Endothelial cell of umbilical vein (primary cell): Measurements from ENCODE around the gene MED27. TPM values are rescaled to one million over a fixed set of nuclear protein-coding genes. Genes with fewer than 3 reads are reported as not detected.

Experiments
- BruUV-seq: library from RNA; stranded (reverse); fragments of 400-500 nt; replicated peaks from 2 replicates; lab custom pipeline; 2021; lab: Mats Ljungman, UMichigan
- CTCF ChIA-PET: fragments of 300-600, 350-600 bp; sonication (Branson Sonifier 250); formaldehyde crosslinking; loops from one replicate; lab custom pipeline; 2021; ENCODE audit warnings: antibody characterized with exemption, inconsistent platforms; lab: Charles Lee
- POLR2A ChIA-PET: fragments of 300-600, 350-600 bp; sonication (Branson Sonifier 250); formaldehyde crosslinking; loops from one replicate; lab custom pipeline; 2021; ENCODE audit warnings: antibody characterized with exemption, inconsistent platforms; lab: Charles Lee
- DNase-seq: peaks from one replicate; pipeline ENCODE4 v3.0.0-alpha.2; 2011; ENCODE audit warnings: low read depth, low spot score
- FAIRE-seq: peaks from 2 replicates; lab custom pipeline; 2011; peaks lifted over from hg19 to GRCh38; lab: Jason Lieb, UNC
- H2AFZ ChIP-seq: 2 replicates; pipeline ENCODE4 v1.6.0; 2012; ENCODE audit warnings: low read depth, low read length, control low read depth, inconsistent platforms
- H3K27ac ChIP-seq: 2 replicates; pipeline ENCODE4 v1.5.1; 2011; ENCODE audit warnings: low read depth, mild to moderate bottlenecking, control low read depth, low read length, moderate library complexity; ENCODE audit not compliant: insufficient read depth
- H3K27me3 ChIP-seq, 2 experiments: 2 replicates each; pipeline versions ENCODE4 v1.6.0 to v1.6.1; 2011; ENCODE audit warnings: low read length in 2 of 2, mixed read lengths in 1 of 2; ENCODE audit not compliant: control insufficient read depth in 2 of 2, insufficient read depth in 2 of 2
- H3K36me3 ChIP-seq, 2 experiments: 2 replicates in 1 of 2; 3 replicates in 1 of 2; pipeline ENCODE4 v1.5.1; 2011; ENCODE audit warnings: low read length in 2 of 2, mild to moderate bottlenecking in 1 of 2, moderate library complexity in 1 of 2; ENCODE audit not compliant: control insufficient read depth in 2 of 2, insufficient read depth in 2 of 2; ENCODE audit errors: extremely low read depth in 1 of 2
- H3K4me1 ChIP-seq: 3 replicates; pipeline ENCODE4 v1.5.1; 2011; ENCODE audit warnings: mild to moderate bottlenecking, low read length; ENCODE audit not compliant: control insufficient read depth, insufficient read depth; ENCODE audit errors: extremely low read depth
- H3K4me2 ChIP-seq: 2 replicates; pipeline ENCODE4 v1.6.1; 2011; ENCODE audit warnings: low read length, control low read depth, mixed read lengths; ENCODE audit not compliant: insufficient read depth
- H3K4me3 ChIP-seq, 3 experiments: fragments of 200-600 bp in 1 of 3; sonication (generic), shearing (Covaris generic) in 1 of 3; replicated peaks in 1 of 3; 2 replicates each; pipeline ENCODE4 v1.5.1; 2011 to 2016; ENCODE audit warnings: control low read depth in 3 of 3, low read length in 3 of 3, mild to moderate bottlenecking in 2 of 3, inconsistent platforms in 1 of 3, low read depth in 1 of 3, moderate library complexity in 1 of 3; ENCODE audit not compliant: insufficient read depth in 1 of 3
- H3K79me2 ChIP-seq: 2 replicates; pipeline ENCODE4 v1.6.0; 2012; ENCODE audit warnings: low read length, inconsistent platforms; ENCODE audit not compliant: control insufficient read depth, insufficient read depth
- H3K9ac ChIP-seq: replicated peaks from 2 replicates; pipeline ENCODE3; 2011; ENCODE audit warnings: low read length, control low read depth; ENCODE audit not compliant: insufficient read depth; ENCODE audit errors: extremely low read depth
- H3K9me1 ChIP-seq: replicated peaks from 3 replicates; pipeline ENCODE4 v1.6.0; 2011; ENCODE audit warnings: mild to moderate bottlenecking, low read length; ENCODE audit not compliant: control insufficient read depth, insufficient read depth; ENCODE audit errors: extremely low read depth
- H3K9me3 ChIP-seq: replicated peaks from 2 replicates; pipeline ENCODE4 v1.5.1; 2012; ENCODE audit warnings: low read length, inconsistent platforms; ENCODE audit not compliant: control insufficient read depth, insufficient read depth
- H4K20me1 ChIP-seq: replicated peaks from 2 replicates; pipeline ENCODE3; 2011; ENCODE audit warnings: mild to moderate bottlenecking, low read length; ENCODE audit not compliant: control insufficient read depth, insufficient read depth; ENCODE audit errors: extremely low read depth
- EZH2 ChIP-seq: IDR thresholded peaks from 2 replicates; pipeline ENCODE4 v1.6.1; 2012; ENCODE audit warnings: borderline replicate concordance, low read depth, mild to moderate bottlenecking, moderate library complexity, low read length, inconsistent platforms; ENCODE audit not compliant: severe bottlenecking
- FOS ChIP-seq: IDR thresholded peaks from 2 replicates; pipeline ENCODE4 v1.6.1; 2011; ENCODE audit warnings: mild to moderate bottlenecking, low read length, moderate library complexity, borderline replicate concordance; ENCODE audit not compliant: insufficient read depth
- GATA2 ChIP-seq: IDR thresholded peaks from 2 replicates; pipeline ENCODE4 v1.7.0; 2011; ENCODE audit warnings: low read depth, mild to moderate bottlenecking, moderate library complexity, mixed read lengths, low read length; ENCODE audit not compliant: insufficient read length, insufficient read depth
- JUN ChIP-seq: IDR thresholded peaks from 2 replicates; pipeline ENCODE4 v1.6.1; 2011; ENCODE audit warnings: borderline replicate concordance, low read depth; ENCODE audit not compliant: insufficient read length, insufficient read depth
- MAX ChIP-seq: IDR thresholded peaks from 2 replicates; pipeline ENCODE4 v1.6.1; 2011; ENCODE audit not compliant: insufficient read depth, insufficient read length
- MYC ChIP-seq: IDR thresholded peaks from one replicate; pipeline ENCODE4 v1.6.1; 2011; ENCODE audit warnings: mild to moderate bottlenecking, low read depth, low read length
- POLR2A ChIP-seq: IDR thresholded peaks from 2 replicates; pipeline ENCODE4 v1.6.1; 2012; ENCODE audit warnings: low read depth, mild to moderate bottlenecking, control low read depth, low read length
- POLR2AphosphoS5 ChIP-seq: IDR thresholded peaks from 2 replicates; pipeline ENCODE4 v1.6.1; 2012; ENCODE audit warnings: low read depth, mild to moderate bottlenecking, control low read depth, low read length, moderate library complexity; ENCODE audit not compliant: insufficient read depth
- dilution Hi-C: fragments of 300-500 bp; cut with MboI; formaldehyde crosslinking; loops from one replicate; pipeline ENCODE4 v1.15.0; 2019; ENCODE audit warnings: low sequenced_read_pairs; ENCODE audit not compliant: extremely low pct_ligation_motif_present
- intact Hi-C: fragments of 100-400 bp; cut with micrococcal nuclease; formaldehyde crosslinking; loops from one replicate; pipeline ENCODE4 v1.10.0; 2022
- polyA plus RNA-seq, 4 experiments: library from polyadenylated mRNA; depleted of rRNA in 3 of 4; stranded (reverse) in 3 of 4; unstranded in 1 of 4; fragments of >200 nt; gene quantifications; 2 replicates each; pipeline versions ENCODE4 v1.2.1 to v1.2.3, GENCODE V29; 2011 to 2012; ENCODE audit warnings: missing spikeins in 1 of 4
- total RNA-seq: library from RNA; stranded (reverse); gene quantifications from 2 replicates; pipeline ENCODE4 v1.2.3, GENCODE V29; 2021
- TF ChIP-seq, protein P1 (sequence below), 2 donors: IDR thresholded peaks; 1 replicate in 1 of 2; 2 replicates in 1 of 2; pipeline ENCODE4 v1.5.1; 2011; ENCODE audit warnings: low read length in 2 of 2, mild to moderate bottlenecking in 2 of 2, moderate library complexity in 2 of 2, control low read depth in 1 of 2, inconsistent platforms in 1 of 2, low read depth in 1 of 2; ENCODE audit not compliant: insufficient read depth in 1 of 2; ENCODE audit errors: extremely low read depth in 1 of 2

Gene MED27
- total and polyA plus RNA-seq, 2 donors (not counting 3 experiments of a cell fraction or from before 2014, with no cell fraction given): 27.9 to 47.8 TPM

DNA sequence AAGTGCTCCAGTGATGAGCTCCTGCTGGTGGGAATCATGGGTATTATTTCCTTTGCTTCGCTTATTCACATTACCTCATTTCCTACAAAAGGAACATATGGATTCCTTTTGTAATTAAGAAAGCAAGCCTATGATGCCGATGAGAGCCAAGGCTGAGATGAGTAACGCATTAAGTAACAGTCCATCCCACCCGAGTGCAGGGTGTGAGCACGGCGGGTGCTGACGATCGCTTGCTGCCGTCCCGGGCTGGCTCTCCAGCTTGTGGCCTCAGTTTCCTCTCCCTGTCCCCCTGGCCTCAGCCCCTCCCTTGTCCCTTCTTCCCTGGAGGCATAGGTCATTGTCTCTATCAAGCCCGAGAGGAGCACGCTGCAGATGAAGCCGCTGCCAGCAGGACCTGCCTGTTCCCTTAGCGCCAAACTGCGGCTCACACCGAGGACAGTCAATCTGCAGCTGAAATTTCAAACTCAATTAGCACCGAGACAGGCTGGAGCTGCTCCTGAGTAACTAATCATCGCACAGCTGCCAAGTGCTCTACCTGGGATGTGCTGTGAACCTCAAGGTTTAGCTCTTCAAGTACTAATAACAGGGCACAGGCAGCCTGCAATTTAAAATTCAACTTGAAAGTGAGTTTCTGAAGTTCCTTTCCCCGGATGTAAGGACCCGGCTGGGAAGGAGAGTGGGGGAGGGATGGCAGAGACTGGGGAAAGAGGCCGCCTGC, 224.6 kb downstream of the MED27 start:
- no peak overlapping the region for H3K27ac ChIP-seq
- H3K4me3 ChIP-seq: no peak overlapping the region
- H3K36me3 ChIP-seq: no peaks in the 10 kb centered on the region
- peaks cover 0 to 2% of the 10 kb centered on the region in 2 experiments for H3K27me3 ChIP-seq
- H3K9me3 ChIP-seq: no peaks in the 10 kb centered on the region
- peaks cover 2% of the 10 kb centered on the region for H3K4me1 ChIP-seq
- ChIA-PET POLR2A (no interaction called here), CTCF (interaction anchor here (0.8 kb wide), 1 partner anchor 15 kb away, joined by 5 read pairs; no protein-coding TSS in a partner anchor)
- dilution Hi-C loops (no loop called here), intact Hi-C loops (no loop called here)
- BruUV-seq: no TSS peak
- no peak for TF ChIP-seq JUN
- TF ChIP-seq POLR2AphosphoS5: no peak
- no peak for TF ChIP-seq FOS
- TF ChIP-seq GATA2: no peak
- TF ChIP-seq, protein P1, sequence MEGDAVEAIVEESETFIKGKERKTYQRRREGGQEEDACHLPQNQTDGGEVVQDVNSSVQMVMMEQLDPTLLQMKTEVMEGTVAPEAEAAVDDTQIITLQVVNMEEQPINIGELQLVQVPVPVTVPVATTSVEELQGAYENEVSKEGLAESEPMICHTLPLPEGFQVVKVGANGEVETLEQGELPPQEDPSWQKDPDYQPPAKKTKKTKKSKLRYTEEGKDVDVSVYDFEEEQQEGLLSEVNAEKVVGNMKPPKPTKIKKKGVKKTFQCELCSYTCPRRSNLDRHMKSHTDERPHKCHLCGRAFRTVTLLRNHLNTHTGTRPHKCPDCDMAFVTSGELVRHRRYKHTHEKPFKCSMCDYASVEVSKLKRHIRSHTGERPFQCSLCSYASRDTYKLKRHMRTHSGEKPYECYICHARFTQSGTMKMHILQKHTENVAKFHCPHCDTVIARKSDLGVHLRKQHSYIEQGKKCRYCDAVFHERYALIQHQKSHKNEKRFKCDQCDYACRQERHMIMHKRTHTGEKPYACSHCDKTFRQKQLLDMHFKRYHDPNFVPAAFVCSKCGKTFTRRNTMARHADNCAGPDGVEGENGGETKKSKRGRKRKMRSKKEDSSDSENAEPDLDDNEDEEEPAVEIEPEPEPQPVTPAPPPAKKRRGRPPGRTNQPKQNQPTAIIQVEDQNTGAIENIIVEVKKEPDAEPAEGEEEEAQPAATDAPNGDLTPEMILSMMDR (IDR thresholded peaks at IDR 0.05; ENCODE audit: extremely low read depth in 1 of 2, insufficient read depth in 1 of 2, low read depth in 1 of 2, low read length in 2 of 2): no peak
- TF ChIP-seq EZH2: no peak
- no peak for TF ChIP-seq MYC
- TF ChIP-seq MAX: no peak
- no peak for TF ChIP-seq POLR2A
- FAIRE-seq: no peak
- no peaks in the 10 kb centered on the region for H3K9me1 ChIP-seq
- H4K20me1 ChIP-seq: no peaks in the 10 kb centered on the region
- no peak overlapping the region for H3K9ac ChIP-seq
- H3K4me2 ChIP-seq: no peak overlapping the region
- DNase-seq: no peak
- no peak overlapping the region for H2AFZ ChIP-seq
- no peaks in the 10 kb centered on the region for H3K79me2 ChIP-seq
